MM.1S (cell line): Measurements from ENCODE around the gene HDAC5.
"Not testable (repeated sequence)": the region's sequence is repeated elsewhere in the genome, so short reads cannot be mapped to it uniquely, and the experiment has no call there.

Experiments
- DNase-seq: peaks from one replicate; pipeline ENCODE4 v3.0.0-alpha.2; 2015
- H2AFZ ChIP-seq: fragments of 300-600 bp; sonication (generic); 2 replicates; pipeline ENCODE4 v1.6.0; 2016; ENCODE audit warnings: antibody characterized with exemption, low read length
- H3F3A ChIP-seq: fragments of 300-600 bp; sonication (generic); 2 replicates; pipeline ENCODE4 v1.6.1; 2016; ENCODE audit warnings: mild to moderate bottlenecking, antibody characterized with exemption, low read length, moderate library complexity, mixed read lengths; ENCODE audit not compliant: insufficient read depth
- H3K27ac ChIP-seq: fragments of 300-600 bp; sonication (generic); 2 replicates; pipeline ENCODE4 v1.5.1; 2016; ENCODE audit warnings: mild to moderate bottlenecking, low read length
- H3K27me3 ChIP-seq: fragments of 300-600 bp; sonication (generic); replicated peaks from 2 replicates; pipeline ENCODE4 v1.6.0; 2016; ENCODE audit warnings: low read length; ENCODE audit not compliant: insufficient read depth
- H3K36me3 ChIP-seq: fragments of 300-600 bp; sonication (generic); replicated peaks from 2 replicates; pipeline ENCODE4 v1.6.1; 2016; ENCODE audit warnings: mild to moderate bottlenecking, low read length, mixed read lengths; ENCODE audit not compliant: insufficient read depth
- H3K4me1 ChIP-seq: fragments of 300-600 bp; sonication (generic); 2 replicates; pipeline ENCODE4 v1.6.1; 2016; ENCODE audit warnings: low read length, mixed read lengths
- H3K4me2 ChIP-seq: fragments of 300-600 bp; sonication (generic); 2 replicates; pipeline ENCODE4 v1.6.0; 2016; ENCODE audit warnings: low read depth, low read length
- H3K4me3 ChIP-seq: fragments of 300-600 bp; sonication (generic); 2 replicates; pipeline ENCODE4 v1.5.1; 2016; ENCODE audit warnings: low read length, mixed read lengths
- H3K79me2 ChIP-seq: fragments of 300-600 bp; sonication (generic); 2 replicates; pipeline ENCODE4 v1.6.1; 2016; ENCODE audit warnings: mixed run types, low read length, mixed read lengths
- H3K9ac ChIP-seq: fragments of 300-600 bp; sonication (generic); 2 replicates; pipeline ENCODE4 v1.6.1; 2016; ENCODE audit warnings: low read length, mixed read lengths
- H3K9me2 ChIP-seq: fragments of 300-600 bp; sonication (generic); replicated peaks from 2 replicates; pipeline ENCODE4 v1.6.1; 2016; ENCODE audit warnings: mild to moderate bottlenecking, low read length, mixed read lengths; ENCODE audit not compliant: insufficient read depth
- H3K9me3 ChIP-seq: fragments of 300-600 bp; sonication (generic); replicated peaks from 2 replicates; pipeline ENCODE4 v1.6.1; 2016; ENCODE audit warnings: mild to moderate bottlenecking, low read length, mixed read lengths; ENCODE audit not compliant: insufficient read depth
- H4K20me1 ChIP-seq: fragments of 300-600 bp; sonication (generic); 2 replicates; pipeline ENCODE4 v1.6.1; 2016; ENCODE audit warnings: mild to moderate bottlenecking, low read length, moderate library complexity, mixed read lengths; ENCODE audit not compliant: insufficient read depth
- CTCF ChIP-seq: fragments of 300-600 bp; sonication (generic); IDR thresholded peaks from 2 replicates; pipeline ENCODE4 v1.5.1; 2016; ENCODE audit warnings: antibody characterized with exemption, low read length, mixed read lengths
- EZH2 ChIP-seq: fragments of 300-600 bp; sonication (generic); optimal IDR thresholded peaks from 2 replicates; pipeline ENCODE3; 2017; ENCODE audit warnings: low read depth, mild to moderate bottlenecking, antibody characterized with exemption, low read length, mixed read lengths
- EZH2phosphoT487 ChIP-seq: fragments of 300-600 bp; sonication (generic); IDR thresholded peaks from 2 replicates; pipeline ENCODE4 v1.6.1; 2018; ENCODE audit warnings: antibody characterized with exemption, low read length

HDAC5 gene

GRCh38 chr17:44149750-44150329 lies 26.4 kb upstream of the HDAC5 start:
- Histone ChIP-seq H3F3A (no peaks in the 10 kb centered on the region), H3K9me2 (no peaks in the 10 kb centered on the region), H3K4me2 (no peak overlapping the region), H4K20me1 (no peaks in the 10 kb centered on the region), H3K36me3 (no peaks in the 10 kb centered on the region; the same call in 1 of the 2 replicates), H3K27me3 (no peaks in the 10 kb centered on the region), H3K79me2 (peaks cover 36% of the 10 kb centered on the region), H3K4me1 (no peaks in the 10 kb centered on the region), H3K4me3 (no peak overlapping the region), H2AFZ (no peak overlapping the region), H3K27ac (no peak overlapping the region), H3K9ac (no peak overlapping the region), H3K9me3 (no peaks in the 10 kb centered on the region)
- DNase-seq = no peak
- TF ChIP-seq EZH2 = no peak
- TF ChIP-seq EZH2phosphoT487 = no peak
- TF ChIP-seq CTCF = no peak

GRCh38 chr17:44149066-44149465 lies 25.6 kb upstream of the HDAC5 start:
- not testable (repeated sequence) for H3K36me3 ChIP-seq, DNase-seq, H3K9ac ChIP-seq

GRCh38 chr17:44147812-44148211 lies 24.4 kb upstream of the HDAC5 start:
- Histone ChIP-seq H3K36me3 (no peaks in the 10 kb centered on the region; the same call in 1 of the 2 replicates), H2AFZ (no peak overlapping the region), H3K9ac (no peak overlapping the region), H3K4me3 (no peak overlapping the region), H3K9me3 (no peaks in the 10 kb centered on the region), H4K20me1 (no peaks in the 10 kb centered on the region), H3F3A (no peaks in the 10 kb centered on the region), H3K27ac (no peak overlapping the region), H3K9me2 (no peaks in the 10 kb centered on the region), H3K27me3 (no peaks in the 10 kb centered on the region), H3K4me1 (peaks cover 3% of the 10 kb centered on the region; the same call in 1 of the 2 replicates), H3K79me2 (peaks cover 42% of the 10 kb centered on the region), H3K4me2 (no peak overlapping the region)
- no peak for TF ChIP-seq EZH2
- TF ChIP-seq CTCF = no peak
- no peak for TF ChIP-seq EZH2phosphoT487
- no peak for DNase-seq

More at GRCh38 chr17:44149066-44149465, 25.6 kb upstream of the HDAC5 start:
- not testable (repeated sequence) for H4K20me1 ChIP-seq, H3K4me2 ChIP-seq, H3K27ac ChIP-seq, H3K4me3 ChIP-seq, H3K9me2 ChIP-seq, H3K9me3 ChIP-seq, H2AFZ ChIP-seq, H3K27me3 ChIP-seq, H3F3A ChIP-seq, H3K4me1 ChIP-seq
- peaks cover 36% of the 10 kb centered on the region for H3K79me2 ChIP-seq
